ENCODE results near the gene MACROD1.

The MACROD1 gene

GRCh38 chr11:64120951-64121569, 44.9 kb downstream of the MACROD1 start:
- peaks cover 0 to 13% (median 0%) of the 10 kb centered on the region in 3 donors for H3K36me3 ChIP-seq
- no peak for DNase-seq
- intact Hi-C loops (cut with DNase I; ENCODE audit: low total_unique reads), result no loop called here
- no peaks in the 10 kb centered on the region for H3K27me3 ChIP-seq
- no peaks in the 10 kb centered on the region for H3K9me3 ChIP-seq
- peaks cover 0 to 8% (median 0%) of the 10 kb centered on the region in 4 donors for H3K4me1 ChIP-seq
- H3K27ac ChIP-seq, result no peak overlapping the region
- H3K4me3 ChIP-seq, result no peak overlapping the region
- TF ChIP-seq, protein P1, sequence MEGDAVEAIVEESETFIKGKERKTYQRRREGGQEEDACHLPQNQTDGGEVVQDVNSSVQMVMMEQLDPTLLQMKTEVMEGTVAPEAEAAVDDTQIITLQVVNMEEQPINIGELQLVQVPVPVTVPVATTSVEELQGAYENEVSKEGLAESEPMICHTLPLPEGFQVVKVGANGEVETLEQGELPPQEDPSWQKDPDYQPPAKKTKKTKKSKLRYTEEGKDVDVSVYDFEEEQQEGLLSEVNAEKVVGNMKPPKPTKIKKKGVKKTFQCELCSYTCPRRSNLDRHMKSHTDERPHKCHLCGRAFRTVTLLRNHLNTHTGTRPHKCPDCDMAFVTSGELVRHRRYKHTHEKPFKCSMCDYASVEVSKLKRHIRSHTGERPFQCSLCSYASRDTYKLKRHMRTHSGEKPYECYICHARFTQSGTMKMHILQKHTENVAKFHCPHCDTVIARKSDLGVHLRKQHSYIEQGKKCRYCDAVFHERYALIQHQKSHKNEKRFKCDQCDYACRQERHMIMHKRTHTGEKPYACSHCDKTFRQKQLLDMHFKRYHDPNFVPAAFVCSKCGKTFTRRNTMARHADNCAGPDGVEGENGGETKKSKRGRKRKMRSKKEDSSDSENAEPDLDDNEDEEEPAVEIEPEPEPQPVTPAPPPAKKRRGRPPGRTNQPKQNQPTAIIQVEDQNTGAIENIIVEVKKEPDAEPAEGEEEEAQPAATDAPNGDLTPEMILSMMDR (IDR thresholded peaks at IDR 0.05), result no peak

GRCh38 chr11:64119700-64120099, 46.2 kb downstream of the MACROD1 start:
- Histone ChIP-seq H3K36me3 (peaks cover 0 to 13% (median 0%) of the 10 kb centered on the region in 3 donors), H3K9me3 (no peaks in the 10 kb centered on the region), H3K27ac (no peak overlapping the region), H3K27me3 (no peaks in the 10 kb centered on the region), H3K4me3 (no peak overlapping the region), H3K4me1 (peaks cover 0 to 8% (median 0%) of the 10 kb centered on the region in 4 donors)
- intact Hi-C loops (cut with DNase I; ENCODE audit: low total_unique reads), result no loop called here
- DNase-seq, result no peak
- TF ChIP-seq, protein P1 (IDR thresholded peaks at IDR 0.05), result no peak

DNA sequence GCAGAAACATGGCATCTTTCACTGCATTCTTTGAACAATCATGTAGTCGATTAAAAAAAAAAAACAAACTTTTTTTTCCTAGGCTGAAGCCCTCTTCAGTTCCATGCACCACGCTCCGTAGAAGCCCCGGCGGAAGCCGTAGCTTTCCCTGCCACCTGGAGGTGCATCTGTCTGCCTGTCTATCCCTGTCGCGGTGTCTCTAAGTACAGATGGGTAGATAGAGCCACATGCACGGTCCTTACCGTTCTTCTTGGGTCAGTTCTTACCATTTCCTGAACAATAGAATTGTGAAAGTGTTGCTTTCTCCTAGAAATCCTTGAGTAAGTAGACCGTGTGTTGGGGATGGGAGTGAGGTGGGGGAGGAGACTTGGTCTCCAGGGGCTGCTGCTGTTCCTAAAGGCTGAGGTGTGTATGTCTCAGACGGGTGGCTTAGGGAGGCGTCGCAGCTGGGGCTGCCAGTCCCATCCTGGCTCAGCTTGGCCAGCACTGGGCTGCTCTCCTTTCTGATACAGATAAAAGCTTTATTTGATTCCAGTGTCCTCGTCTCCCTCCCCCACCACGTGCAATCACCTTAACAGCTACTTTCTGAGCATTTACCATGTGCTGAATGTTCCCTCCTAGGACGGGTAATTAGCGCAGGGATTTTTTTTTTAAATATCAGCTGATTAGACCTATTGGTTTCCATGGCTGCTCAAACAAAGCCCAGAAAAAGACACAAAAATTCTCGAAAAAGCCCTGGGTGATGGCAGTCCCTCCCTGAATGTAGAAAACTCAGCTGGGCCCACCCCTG, 46.8 kb downstream of the MACROD1 start:
- Histone ChIP-seq H3K4me3 (no peak overlapping the region), H3K27me3 (no peaks in the 10 kb centered on the region), H3K9me3 (no peaks in the 10 kb centered on the region), H3K36me3 (peaks cover 0 to 13% (median 0%) of the 10 kb centered on the region in 3 donors), H3K27ac (no peak overlapping the region), H3K4me1 (peaks cover 0 to 8% (median 0%) of the 10 kb centered on the region in 4 donors)
- TF ChIP-seq, protein P1 (IDR thresholded peaks at IDR 0.05), result no peak
- DNase-seq, result no peak
- intact Hi-C loops (cut with DNase I; ENCODE audit: low total_unique reads), result no loop called here

- Histone ChIP-seq H3K36me3 (peaks cover 0 to 13% (median 0%) of the 10 kb centered on the region in 3 donors), H3K4me1 (peaks cover 0 to 4% (median 0%) of the 10 kb centered on the region in 4 donors), H3K27me3 (no peaks in the 10 kb centered on the region), H3K4me3 (no peak overlapping the region), H3K9me3 (no peaks in the 10 kb centered on the region), H3K27ac (no peak overlapping the region)
- no peak for DNase-seq
- intact Hi-C loops (cut with DNase I; ENCODE audit: low total_unique reads), result no loop called here
- TF ChIP-seq, protein P1 (IDR thresholded peaks at IDR 0.05), result no peak
Observed at GRCh38 chr11:64117763-64118459, 48.0 kb downstream of the MACROD1 start.

- H3K36me3 ChIP-seq, result peaks cover 0 to 13% (median 0%) of the 10 kb centered on the region in 3 donors
- no peaks in the 10 kb centered on the region for H3K27me3 ChIP-seq
- intact Hi-C loops (cut with DNase I; ENCODE audit: low total_unique reads), result no loop called here
- DNase-seq, result no peak
- no peak overlapping the region for H3K27ac ChIP-seq
- H3K4me1 ChIP-seq, result no peaks in the 10 kb centered on the region
- no peak overlapping the region for H3K4me3 ChIP-seq
- no peaks in the 10 kb centered on the region for H3K9me3 ChIP-seq
- TF ChIP-seq, protein P1 (IDR thresholded peaks at IDR 0.05), result no peak
Observed at GRCh38 chr11:64115531-64116522, 50.1 kb downstream of the MACROD1 start.

Measured in tibial artery (tissue), 4 donors.